HG03354 (cell line): Measurements from ENCODE around the gene RXFP1.
"Not testable (repeated sequence)": the region's sequence is repeated elsewhere in the genome, so short reads cannot be mapped to it uniquely, and the experiment has no call there.

Experiments used
- ATAC-seq: cut with Tn5 transposase; IDR thresholded peaks from one replicate; pipeline ENCODE4 v1.9.1; 2021; ENCODE audit warnings: mild to moderate bottlenecking; ENCODE audit not compliant: unreplicated experiment, poor library complexity, severe bottlenecking

Gene RXFP1

DNA sequence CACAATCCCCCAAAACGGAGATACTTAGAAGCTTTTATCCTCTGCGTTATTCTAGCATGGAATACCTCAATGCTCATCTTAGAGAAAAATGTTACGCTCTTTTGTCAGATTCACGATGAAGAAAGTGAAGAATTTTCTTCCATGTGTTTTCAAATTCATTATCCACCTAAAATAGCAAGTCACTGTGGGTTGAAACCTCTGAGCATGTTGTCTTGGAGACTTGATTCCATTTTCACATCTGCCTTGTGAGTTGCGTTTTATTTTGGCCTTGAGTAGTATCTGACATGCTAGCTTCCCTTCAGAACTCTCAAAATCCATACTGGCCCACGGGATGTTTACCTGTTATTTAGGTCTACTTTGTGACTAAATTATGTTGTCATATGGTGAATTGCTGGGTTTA lies 83.7 kb downstream of the RXFP1 start:
- no peak for ATAC-seq

DNA sequence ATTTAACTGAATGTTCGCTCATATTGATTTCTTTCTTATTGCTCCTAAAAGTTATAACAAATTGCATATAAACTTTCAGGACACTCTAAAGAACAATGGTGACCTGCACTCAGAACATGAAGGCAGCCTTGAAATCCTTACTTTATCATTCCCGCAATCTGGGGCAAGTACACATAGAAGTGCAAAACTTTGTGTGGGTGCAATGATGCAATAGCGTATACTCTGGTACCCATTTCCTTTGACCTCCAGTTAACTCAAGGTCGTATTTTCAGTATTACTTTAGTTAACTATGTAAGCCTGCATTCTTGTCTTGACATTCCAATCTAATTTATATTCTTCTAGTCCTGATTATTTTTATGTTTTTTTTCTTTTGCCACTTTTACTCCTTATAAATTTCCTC lies 85.3 kb downstream of the RXFP1 start:
- no peak for ATAC-seq

DNA sequence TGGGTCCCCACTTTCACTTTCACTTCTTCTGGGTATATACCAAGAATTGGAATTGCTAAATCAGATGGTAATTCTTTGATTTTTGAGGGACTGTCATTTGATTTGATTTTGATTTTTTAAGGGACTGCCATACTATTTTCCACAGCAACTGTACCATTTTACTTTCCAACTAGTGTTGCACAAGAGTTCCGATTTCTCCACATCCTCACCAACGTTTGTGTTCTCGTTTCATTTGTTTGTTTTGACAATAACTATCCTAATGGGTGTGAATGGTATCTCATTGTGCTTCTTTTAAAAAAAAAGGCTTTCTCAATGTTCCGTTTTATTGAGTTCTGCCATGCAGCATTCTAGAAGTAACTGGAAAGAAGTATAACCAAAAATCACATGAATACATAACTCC lies 87.4 kb downstream of the RXFP1 start:
- ATAC-seq = no peak

DNA sequence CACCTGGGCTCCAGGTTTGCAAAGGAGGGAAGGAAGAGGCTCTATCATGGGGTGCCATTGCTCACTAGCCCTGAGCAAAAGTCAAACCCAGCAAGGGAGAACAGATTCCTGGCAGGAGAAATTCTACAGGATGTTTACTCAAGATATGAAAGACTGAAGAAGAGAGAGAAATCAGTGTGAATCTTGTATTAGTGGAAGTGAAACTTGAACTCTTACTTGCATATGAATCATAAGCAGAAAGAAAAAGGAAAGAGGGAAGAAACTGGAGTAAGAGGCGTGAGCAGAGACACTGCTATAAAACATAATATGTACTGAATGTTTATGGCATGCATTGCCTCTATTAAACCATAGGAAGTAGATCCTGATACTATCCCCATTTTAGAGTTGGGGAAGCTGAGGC lies 89.1 kb downstream of the RXFP1 start:
- ATAC-seq = peak; percentile 91

DNA sequence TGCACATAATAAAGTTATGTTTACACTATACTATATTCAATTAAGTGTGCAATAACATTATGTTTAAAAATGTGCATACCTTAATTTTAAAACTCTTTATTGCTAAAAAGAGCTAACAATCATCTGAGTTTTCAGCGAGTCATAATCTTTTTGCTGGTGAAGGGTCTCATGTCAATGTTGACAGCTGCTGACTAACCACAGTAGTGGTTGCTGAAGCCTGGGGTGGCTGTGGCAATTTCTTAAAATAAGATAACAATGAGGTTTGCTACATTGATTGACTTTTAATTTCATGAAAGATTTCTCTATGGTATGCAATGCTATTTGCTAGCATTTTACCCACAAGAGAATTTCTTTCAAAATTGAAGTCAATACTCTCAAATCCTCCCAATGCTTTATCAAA lies 91.4 kb downstream of the RXFP1 start:
- no peak for ATAC-seq

DNA sequence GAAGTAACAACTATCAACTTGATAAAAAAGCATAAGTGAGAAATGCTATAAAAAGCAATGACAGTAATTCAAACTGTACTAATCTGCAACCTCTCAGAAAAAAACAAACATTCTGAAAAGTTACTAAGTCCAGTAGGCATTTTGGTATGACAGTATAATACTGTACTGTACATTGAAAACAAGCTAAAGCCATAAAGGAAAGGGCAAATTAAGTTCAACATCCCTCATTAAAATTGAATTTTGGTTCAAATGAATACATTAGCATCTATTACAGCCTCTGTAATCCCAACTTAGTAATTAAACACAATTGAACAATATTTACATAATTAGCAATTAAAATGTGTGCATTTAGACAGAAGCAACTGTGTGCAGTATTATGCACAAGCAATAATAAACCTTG lies 96.3 kb downstream of the RXFP1 start:
- ATAC-seq = no peak

DNA sequence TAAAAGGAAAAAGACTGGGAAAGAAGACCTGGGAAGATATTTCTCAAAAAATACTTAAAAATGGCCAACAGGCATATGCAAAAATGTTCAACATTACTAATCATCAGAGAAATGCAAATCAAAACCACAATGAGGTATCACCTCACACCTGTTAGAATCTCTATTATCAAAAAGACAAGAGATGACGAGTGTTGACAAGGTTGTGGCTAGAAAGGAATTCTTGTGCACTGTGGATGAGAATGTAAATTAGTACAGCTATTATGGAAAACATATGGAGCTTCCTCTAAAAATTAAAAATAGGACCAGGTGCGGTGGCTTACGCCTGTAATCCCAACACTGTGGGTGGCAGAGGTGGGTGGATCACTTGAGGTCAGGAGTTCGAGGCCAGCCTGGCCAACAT lies 100.0 kb downstream of the RXFP1 start:
- ATAC-seq = peak; percentile 52

DNA sequence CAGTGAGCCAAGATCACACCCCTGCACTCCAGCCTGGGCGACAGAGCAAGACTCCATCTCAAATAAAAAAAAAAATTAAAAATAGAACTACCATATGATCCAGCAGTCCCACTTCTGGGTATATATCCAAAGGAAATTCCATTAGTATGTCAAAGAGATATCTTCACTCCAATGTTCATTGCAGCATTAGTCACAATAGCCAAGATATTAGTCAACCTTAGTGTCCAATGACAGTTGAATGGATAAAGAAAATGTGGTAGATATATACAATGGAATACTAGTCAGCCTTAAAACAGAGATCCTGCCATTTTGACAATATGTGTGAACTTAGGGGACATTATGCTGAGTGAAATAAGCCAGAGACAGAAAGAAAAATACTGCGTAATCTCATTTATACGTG lies 100.6 kb downstream of the RXFP1 start:
- no peak for ATAC-seq

DNA sequence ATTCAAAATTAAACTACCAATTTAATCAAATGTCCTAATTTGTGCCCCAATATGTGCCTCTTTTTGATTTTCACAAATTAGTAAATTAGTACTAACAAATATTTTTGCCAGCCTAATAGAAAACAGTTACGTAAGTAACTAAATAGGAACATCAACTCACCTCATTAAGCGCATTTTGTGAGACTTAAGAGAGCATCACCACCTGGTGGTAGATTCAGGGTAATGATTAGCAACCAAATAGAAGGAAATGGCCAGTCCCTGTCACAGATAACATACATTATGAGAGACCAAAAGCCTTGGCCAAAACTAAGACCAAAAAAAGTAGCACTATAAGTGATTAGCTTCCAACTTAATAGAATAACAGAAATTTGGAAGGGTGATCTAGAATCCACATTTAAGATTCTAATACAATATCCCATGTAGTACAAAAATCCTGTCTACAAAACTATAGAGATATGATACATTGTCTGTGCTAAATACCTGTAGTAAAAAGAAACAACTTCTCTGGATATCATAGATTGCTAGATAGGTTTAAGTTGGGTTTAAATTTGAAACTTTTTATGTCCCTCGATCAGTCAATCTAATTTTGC lies 103.3 kb downstream of the RXFP1 start:
- ATAC-seq = peak; percentile 96

DNA sequence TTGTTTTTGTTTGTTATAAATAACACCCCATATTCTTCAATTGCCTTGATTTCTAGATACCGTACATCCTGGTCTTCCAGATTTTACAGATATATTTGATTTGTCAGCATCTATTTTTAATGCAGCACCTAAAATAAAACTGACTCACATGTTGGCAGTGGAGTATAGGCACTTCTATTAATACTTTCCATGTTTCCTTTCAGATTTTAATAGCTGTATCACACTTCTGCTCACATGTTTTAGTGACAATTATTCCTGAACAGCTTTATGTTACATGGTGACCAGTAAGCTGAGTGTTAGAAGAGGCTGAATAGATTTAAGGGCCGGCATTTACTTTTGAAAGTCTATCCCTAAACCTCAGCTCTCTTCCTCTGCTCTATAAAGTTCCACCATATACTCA lies 103.9 kb downstream of the RXFP1 start:
- ATAC-seq = no peak

DNA sequence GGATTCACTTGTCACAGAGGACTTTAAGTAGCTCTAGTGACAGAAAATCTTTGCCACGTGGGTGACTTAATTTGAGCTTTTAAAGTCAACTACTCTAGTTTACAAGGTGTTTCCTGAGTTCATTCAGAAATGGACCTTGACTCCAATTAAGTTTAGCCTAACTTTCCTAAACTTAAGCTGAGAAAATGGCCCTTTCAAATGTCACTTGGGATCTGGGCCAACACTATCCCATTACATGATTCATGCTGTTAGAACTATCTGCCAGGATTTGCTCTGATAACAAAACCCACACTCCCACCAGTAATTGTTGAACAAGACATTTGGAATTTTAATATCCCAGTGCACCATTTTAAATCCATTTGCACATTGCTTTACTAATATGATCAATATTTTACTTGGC lies 109.2 kb downstream of the RXFP1 start:
- ATAC-seq = no peak

DNA sequence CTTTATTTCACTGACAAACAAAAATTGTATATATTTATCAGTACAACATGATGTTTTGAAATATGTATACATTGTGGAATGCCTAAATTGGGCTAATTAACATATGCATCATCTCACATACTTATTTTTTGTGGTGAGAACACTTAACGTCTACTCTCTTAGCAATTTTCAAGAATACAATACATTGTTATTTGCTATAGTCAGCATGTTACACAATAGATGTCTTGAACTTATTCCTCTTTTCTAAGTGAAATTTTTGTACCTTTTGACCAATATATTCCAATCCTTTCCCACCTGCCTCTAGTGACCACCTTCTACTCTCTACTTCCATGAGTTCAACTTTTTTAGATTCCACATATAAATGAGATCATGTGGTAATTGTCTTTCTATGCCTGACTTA lies 114.9 kb downstream of the RXFP1 start:
- ATAC-seq = no peak

DNA sequence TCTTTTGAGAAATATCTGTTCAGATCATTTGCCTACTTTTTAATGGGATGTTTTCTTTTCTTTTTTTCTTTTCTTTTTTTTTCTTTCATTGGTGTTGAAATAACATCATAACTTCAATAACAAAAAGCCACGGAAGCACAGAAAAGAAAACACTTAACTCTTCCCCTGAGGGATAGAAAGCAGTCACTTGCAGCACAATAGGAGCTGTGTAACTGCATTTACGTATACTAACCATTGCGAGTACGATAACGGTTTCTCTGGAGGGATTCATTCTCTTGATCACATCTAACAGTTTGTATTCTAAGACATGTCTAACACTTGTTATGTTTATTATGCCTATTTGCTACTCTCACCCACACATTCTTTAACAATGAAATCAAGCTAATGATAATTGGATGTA lies 122.7 kb downstream of the RXFP1 start:
- ATAC-seq = no peak

DNA sequence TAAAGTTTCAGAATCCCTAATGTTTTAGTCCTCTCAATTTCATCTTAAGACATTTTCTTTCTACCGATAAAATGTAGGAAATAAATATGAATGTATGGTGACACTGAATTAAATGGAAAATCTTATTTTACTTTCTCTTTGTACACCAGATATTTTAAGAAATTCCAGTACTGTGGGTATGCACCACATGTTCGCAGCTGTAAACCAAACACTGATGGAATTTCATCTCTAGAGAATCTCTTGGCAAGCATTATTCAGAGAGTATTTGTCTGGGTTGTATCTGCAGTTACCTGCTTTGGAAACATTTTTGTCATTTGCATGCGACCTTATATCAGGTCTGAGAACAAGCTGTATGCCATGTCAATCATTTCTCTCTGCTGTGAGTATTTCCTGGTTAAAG lies 123.1 kb downstream of the RXFP1 start:
- no peak for ATAC-seq

DNA sequence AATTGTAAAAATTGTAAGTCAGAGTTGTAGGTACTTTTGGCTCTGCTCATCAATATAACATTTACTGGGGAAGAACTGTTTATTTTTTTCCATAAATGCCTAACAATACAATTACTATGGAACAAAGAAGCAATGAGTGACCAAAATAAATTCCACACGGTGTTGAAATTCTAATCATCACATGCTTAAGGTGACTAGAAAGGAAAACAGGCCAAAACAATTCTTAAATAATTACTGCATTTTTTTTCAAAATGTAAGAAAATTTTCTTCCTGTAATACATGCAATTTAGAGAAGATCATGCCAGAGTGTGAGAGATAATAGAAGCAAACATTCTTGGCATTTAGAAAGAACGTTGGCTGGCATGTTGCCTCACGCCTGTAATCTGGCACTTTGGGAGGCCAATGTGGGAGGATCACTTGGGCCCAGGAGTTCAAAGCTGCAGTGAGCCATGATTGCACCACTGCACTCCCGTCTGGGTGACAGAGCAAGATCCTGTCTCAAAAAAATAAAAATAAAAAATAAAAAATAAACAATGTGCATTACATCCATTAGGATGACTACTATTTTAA lies 127.5 kb downstream of the RXFP1 start:
- ATAC-seq = no peak

DNA sequence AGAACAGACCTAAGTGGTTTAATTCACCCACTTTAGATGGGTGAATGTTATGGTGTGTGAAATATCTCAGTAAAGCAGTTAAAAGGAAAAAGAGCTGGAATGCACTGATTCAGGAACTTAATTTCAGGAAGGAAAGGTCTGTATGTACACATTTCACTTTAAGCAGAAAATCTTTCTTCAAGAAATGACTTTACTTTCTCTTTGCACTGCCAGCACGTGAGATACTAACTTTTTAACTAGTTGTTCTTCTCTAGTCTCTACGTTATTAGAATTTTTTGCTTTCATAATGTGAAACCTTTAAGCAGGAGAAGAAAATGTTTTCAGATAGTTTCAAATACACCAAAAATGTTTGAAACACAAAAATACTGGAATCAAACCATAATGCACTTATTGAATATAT lies 131.2 kb downstream of the RXFP1 start:
- ATAC-seq = peak; percentile 68

DNA sequence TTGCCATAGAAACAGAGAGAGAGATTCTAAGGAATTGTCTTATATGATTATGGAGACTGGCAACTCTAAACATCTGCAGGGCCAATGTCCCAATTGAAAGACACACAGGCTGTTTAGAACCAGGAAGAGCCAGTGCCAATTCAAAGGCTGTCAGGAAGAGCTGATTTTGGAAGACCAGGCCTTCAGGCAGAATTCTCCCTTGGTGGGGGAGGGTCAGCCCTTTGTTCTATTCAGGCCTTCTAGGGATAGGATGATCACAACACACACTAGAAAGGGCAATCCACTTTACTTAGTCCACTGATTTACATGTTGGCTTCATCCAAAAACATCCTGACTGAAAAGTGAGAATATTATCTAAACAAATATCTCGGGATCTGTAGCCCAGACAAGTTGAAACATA lies 134.8 kb downstream of the RXFP1 start:
- ATAC-seq = no peak

DNA sequence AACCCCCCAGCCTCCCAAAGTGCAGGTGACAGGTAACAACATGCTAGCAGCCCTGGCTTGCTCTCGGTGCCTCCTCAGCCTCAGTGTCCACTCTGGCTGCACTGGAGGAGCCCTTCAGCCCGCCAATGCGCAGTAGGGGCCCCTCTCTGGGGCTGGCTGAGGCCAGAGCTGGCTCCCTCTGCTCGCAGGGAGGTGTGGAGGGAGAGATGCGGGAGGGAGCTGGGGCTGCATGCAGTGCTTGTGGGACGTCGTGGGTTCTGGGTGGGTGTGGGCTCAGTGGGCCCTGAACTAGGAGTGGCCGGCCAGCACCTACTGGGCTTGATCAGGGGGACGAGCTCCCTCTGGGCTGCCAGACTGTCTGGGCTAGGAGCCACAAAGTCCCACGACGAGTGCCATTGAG lies 135.6 kb downstream of the RXFP1 start:
- ATAC-seq = no peak

DNA sequence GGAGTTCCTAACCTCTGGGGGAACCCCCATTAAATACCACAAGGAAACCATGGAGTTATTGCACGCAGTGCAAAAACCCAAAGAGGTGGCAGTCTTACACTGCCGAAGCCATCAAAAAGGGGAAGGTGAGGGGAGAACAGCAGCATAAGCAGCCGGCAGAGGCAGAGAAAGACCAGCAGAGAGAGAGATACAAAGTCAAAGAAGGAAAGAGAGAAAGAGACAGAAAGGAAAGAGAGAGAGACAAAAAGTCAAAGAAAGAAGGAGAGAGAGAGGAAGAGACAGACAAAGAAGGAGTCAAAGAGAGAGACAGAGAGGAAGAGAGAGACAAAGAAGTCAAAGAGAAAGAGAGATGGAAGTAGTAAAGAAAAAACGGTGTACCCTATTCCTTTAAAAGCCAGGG lies 141.6 kb downstream of the RXFP1 start:
- ATAC-seq = not testable (repeated sequence)

DNA sequence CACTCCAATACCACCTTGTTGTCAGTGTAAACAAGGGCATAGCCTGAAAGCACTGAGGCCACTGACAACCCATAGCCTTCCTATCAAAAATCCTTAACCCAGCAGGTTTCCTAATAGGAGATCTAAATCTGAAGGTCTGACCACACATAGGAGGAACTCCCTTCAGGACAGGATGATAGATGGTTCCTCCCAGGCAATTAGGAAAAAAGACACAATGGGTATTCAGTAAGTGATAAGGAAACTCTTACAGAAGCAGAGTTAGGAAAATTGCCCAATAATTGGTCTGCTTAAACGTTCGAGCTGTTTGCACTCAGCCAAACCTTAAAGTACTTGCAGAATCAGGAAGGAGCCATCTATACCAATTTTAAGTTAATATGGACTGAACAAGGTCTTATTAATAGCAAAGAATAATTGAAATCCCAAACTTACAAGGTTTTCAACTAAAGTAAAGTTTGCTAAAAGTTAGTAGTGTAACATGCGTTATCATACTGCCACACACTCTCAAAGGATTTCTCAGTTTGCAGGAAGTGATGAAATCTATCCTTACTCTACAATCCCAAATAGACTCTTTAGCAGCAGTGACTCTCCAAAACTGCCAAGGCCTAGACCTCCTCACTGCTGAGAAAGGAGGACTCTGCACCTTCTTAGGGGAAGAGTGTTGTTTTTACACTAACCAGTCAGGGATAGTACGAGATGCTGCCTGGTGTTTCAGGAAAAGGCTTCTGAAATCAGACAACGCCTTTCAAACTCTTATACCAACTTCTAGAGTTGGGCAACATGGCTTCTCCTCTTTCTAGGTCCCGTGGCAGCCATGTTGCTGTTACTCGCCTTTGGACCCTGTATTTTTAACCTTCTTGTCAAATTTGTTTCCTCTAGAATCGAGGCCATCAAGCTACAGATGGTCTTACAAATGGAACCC lies 142.3 kb downstream of the RXFP1 start:
- not testable (repeated sequence) for ATAC-seq

DNA sequence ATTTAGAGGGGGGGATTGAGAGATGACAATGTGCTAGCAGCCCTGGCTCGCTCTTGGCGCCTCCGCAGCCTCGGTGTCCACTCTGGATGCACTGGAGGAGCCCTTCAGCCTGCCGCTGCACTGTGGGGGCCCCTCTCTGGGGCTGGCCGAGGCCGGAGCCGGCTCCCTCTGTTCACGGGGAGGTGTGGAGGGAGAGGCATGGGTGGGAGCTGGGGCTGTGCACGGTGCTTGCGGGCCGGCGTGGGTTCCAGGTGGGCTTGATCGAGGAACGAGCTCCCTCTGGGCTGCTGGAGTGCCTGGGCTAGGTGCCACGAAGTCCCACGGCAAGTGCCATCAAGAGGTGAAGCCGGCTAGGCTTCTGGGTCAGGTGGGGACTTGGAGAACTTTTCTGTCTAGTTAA lies 143.1 kb downstream of the RXFP1 start:
- ATAC-seq = no peak
